ENCODE data around the gene PSPN.

PSPN gene

DNA sequence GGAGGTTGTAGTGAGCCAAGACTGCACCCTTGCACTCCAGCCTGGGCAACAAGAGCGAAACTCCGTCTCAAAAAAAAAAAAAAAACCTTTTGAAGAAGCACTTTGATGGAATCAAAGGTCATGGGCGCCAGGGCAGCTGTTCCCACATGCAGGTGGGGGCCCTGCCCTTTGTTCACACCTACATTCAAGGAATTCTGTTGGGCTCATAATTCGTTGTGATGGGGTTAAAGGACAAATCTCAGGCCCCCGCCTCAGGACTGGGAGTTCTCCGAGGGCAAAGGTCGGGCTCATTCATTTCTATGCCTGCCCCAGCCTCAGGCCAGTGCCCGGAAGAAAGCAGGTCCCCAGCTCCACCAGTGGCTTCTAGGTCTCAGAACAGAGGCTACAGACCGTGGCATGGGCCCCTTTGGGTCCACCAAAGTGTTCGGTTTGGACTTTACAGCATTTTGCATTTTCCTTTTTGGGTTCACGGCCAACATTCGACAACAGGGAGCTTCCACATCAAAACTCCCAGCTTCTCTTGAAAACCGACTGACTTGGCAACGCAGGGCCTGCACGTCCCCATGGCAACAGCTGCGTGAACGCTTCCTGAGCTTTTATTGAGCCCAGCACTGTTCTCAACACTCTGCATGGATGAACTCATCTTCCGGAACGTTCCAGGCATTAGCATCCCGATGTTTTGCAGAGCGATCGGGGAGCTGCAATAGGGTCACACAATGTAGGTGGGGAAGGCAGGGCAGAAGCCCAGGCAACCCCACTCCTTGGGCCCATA lies 27.3 kb upstream of the PSPN start:
- Histone ChIP-seq H3K36me3 (ENCODE audit: control insufficient read depth in 2 of 2, insufficient read depth in 1 of 2, low read length in 2 of 2) (no peaks in the 10 kb centered on the region), H3K4me3 (ENCODE audit: low read depth, low read length) (no peak overlapping the region), H3K9me3 (ENCODE audit: control insufficient read depth, insufficient read depth, low read depth, low read length) (no peaks in the 10 kb centered on the region), H3K27ac (ENCODE audit: extremely low read depth, low read depth, low read length) (no peak overlapping the region), H3K4me1 (ENCODE audit: control insufficient read depth, insufficient read depth, low read length) (no peaks in the 10 kb centered on the region)
- TF ChIP-seq ZNF837 (tag by site-specific recombination; IDR thresholded peaks at IDR 0.05), result no peak
- no peak for TF ChIP-seq ZNF23 (tag by site-specific recombination; IDR thresholded peaks at IDR 0.05; ENCODE audit: borderline replicate concordance)
- TF ChIP-seq, protein P1, sequence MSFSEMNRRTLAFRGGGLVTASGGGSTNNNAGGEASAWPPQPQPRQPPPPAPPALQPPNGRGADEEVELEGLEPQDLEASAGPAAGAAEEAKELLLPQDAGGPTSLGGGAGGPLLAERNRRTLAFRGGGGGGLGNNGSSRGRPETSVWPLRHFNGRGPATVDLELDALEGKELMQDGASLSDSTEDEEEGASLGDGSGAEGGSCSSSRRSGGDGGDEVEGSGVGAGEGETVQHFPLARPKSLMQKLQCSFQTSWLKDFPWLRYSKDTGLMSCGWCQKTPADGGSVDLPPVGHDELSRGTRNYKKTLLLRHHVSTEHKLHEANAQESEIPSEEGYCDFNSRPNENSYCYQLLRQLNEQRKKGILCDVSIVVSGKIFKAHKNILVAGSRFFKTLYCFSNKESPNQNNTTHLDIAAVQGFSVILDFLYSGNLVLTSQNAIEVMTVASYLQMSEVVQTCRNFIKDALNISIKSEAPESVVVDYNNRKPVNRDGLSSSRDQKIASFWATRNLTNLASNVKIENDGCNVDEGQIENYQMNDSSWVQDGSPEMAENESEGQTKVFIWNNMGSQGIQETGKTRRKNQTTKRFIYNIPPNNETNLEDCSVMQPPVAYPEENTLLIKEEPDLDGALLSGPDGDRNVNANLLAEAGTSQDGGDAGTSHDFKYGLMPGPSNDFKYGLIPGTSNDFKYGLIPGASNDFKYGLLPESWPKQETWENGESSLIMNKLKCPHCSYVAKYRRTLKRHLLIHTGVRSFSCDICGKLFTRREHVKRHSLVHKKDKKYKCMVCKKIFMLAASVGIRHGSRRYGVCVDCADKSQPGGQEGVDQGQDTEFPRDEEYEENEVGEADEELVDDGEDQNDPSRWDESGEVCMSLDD (tag by site-specific recombination; IDR thresholded peaks at IDR 0.05), result no peak
- TF ChIP-seq ZNF146 (tag by site-specific recombination; IDR thresholded peaks at IDR 0.05), result no peak
- TF ChIP-seq IKZF3 (tag by site-specific recombination; IDR thresholded peaks at IDR 0.05), result no peak
- TF ChIP-seq ZNF664 (tag by site-specific recombination; IDR thresholded peaks at IDR 0.05), result no peak
- no peak for TF ChIP-seq ZNF747 (tag by site-specific recombination; IDR thresholded peaks at IDR 0.05)
- TF ChIP-seq ZIC2 (tag by site-specific recombination; IDR thresholded peaks at IDR 0.05), result no peak
- TF ChIP-seq ZNF785 (tag by site-specific recombination; IDR thresholded peaks at IDR 0.05), result no peak
- no peak for TF ChIP-seq ZNF157 (tag by site-specific recombination; IDR thresholded peaks at IDR 0.05)
- TF ChIP-seq, protein P2, sequence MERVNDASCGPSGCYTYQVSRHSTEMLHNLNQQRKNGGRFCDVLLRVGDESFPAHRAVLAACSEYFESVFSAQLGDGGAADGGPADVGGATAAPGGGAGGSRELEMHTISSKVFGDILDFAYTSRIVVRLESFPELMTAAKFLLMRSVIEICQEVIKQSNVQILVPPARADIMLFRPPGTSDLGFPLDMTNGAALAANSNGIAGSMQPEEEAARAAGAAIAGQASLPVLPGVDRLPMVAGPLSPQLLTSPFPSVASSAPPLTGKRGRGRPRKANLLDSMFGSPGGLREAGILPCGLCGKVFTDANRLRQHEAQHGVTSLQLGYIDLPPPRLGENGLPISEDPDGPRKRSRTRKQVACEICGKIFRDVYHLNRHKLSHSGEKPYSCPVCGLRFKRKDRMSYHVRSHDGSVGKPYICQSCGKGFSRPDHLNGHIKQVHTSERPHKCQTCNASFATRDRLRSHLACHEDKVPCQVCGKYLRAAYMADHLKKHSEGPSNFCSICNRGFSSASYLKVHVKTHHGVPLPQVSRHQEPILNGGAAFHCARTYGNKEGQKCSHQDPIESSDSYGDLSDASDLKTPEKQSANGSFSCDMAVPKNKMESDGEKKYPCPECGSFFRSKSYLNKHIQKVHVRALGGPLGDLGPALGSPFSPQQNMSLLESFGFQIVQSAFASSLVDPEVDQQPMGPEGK (tag by site-specific recombination; IDR thresholded peaks at IDR 0.05), result no peak
- no peak for TF ChIP-seq ZNF433 (tag by site-specific recombination; IDR thresholded peaks at IDR 0.05; ENCODE audit: low read depth)
- no peak for TF ChIP-seq ZNF639 (tag by site-specific recombination; IDR thresholded peaks at IDR 0.05)
- no peak for TF ChIP-seq BCL11A (tag by site-specific recombination; IDR thresholded peaks at IDR 0.05; ENCODE audit: low read depth)
- TF ChIP-seq, protein P3, sequence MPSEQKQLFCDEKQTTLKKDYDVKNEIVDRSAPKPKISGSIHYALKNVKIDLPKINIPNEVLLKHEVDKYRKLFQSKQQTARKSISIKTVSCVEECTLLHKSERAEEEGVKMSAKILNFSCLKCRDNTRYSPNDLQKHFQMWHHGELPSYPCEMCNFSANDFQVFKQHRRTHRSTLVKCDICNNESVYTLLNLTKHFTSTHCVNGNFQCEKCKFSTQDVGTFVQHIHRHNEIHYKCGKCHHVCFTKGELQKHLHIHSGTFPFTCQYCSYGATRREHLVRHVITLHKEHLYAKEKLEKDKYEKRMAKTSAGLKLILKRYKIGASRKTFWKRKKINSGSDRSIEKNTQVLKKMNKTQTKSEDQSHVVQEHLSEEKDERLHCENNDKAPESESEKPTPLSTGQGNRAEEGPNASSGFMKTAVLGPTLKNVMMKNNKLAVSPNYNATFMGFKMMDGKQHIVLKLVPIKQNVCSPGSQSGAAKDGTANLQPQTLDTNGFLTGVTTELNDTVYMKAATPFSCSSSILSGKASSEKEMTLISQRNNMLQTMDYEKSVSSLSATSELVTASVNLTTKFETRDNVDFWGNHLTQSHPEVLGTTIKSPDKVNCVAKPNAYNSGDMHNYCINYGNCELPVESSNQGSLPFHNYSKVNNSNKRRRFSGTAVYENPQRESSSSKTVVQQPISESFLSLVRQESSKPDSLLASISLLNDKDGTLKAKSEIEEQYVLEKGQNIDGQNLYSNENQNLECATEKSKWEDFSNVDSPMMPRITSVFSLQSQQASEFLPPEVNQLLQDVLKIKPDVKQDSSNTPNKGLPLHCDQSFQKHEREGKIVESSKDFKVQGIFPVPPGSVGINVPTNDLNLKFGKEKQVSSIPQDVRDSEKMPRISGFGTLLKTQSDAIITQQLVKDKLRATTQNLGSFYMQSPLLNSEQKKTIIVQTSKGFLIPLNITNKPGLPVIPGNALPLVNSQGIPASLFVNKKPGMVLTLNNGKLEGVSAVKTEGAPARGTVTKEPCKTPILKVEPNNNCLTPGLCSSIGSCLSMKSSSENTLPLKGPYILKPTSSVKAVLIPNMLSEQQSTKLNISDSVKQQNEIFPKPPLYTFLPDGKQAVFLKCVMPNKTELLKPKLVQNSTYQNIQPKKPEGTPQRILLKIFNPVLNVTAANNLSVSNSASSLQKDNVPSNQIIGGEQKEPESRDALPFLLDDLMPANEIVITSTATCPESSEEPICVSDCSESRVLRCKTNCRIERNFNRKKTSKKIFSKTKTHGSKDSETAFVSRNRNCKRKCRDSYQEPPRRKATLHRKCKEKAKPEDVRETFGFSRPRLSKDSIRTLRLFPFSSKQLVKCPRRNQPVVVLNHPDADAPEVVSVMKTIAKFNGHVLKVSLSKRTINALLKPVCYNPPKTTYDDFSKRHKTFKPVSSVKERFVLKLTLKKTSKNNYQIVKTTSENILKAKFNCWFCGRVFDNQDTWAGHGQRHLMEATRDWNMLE (tag by site-specific recombination; conservative IDR thresholded peaks at IDR 0.05; ENCODE audit: low read depth), result no peak
- no peak for TF ChIP-seq ZNF114 (tag by site-specific recombination; IDR thresholded peaks at IDR 0.05)
- TF ChIP-seq, protein P4, sequence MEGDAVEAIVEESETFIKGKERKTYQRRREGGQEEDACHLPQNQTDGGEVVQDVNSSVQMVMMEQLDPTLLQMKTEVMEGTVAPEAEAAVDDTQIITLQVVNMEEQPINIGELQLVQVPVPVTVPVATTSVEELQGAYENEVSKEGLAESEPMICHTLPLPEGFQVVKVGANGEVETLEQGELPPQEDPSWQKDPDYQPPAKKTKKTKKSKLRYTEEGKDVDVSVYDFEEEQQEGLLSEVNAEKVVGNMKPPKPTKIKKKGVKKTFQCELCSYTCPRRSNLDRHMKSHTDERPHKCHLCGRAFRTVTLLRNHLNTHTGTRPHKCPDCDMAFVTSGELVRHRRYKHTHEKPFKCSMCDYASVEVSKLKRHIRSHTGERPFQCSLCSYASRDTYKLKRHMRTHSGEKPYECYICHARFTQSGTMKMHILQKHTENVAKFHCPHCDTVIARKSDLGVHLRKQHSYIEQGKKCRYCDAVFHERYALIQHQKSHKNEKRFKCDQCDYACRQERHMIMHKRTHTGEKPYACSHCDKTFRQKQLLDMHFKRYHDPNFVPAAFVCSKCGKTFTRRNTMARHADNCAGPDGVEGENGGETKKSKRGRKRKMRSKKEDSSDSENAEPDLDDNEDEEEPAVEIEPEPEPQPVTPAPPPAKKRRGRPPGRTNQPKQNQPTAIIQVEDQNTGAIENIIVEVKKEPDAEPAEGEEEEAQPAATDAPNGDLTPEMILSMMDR (tag by site-specific recombination; IDR thresholded peaks at IDR 0.05), result no peak
- TF ChIP-seq ZNF48 (tag by site-specific recombination; IDR thresholded peaks at IDR 0.05), result no peak
- no peak for TF ChIP-seq KLF10 (tag by site-specific recombination; IDR thresholded peaks at IDR 0.05)
- TF ChIP-seq ZNF350 (tag by site-specific recombination; IDR thresholded peaks at IDR 0.05), result no peak
- POLR2A ChIA-PET, result no interaction called here
- CTCF ChIA-PET, result no interaction called here

All from HEK293 (cell line).